Measurements from ENCODE around the gene NFKBIE. TPM values are rescaled to one million over a fixed set of nuclear protein-coding genes. Genes with fewer than 3 reads are reported as not detected.

The NFKBIE gene
- total RNA-seq, 1 experiment from 2014 or later: 6.0 TPM

- peak overlapping the region; percentile 99 for H3K27ac Mint-ChIP-seq (ENCODE audit: low read depth, unreplicated experiment)
- no peaks in the 10 kb centered on the region for H3K27me3 Mint-ChIP-seq (ENCODE audit: insufficient read depth, unreplicated experiment)
- H3K4me3 Mint-ChIP-seq (ENCODE audit: unreplicated experiment): peak overlapping the region; percentile 95
- peak; percentile 55 for DNase-seq (ENCODE audit: unreplicated experiment)
- H3K9me3 Mint-ChIP-seq (ENCODE audit: unreplicated experiment): no peaks in the 10 kb centered on the region
- CTCF ChIA-PET: interaction anchor here (0.5 to 3.6 kb wide), 9 partner anchors 9 to 740 kb away, joined by 3 to 15 read pairs (median 8); partner anchors contain the start of gene SLC35B2
- H3K36me3 Mint-ChIP-seq (ENCODE audit: insufficient read depth, unreplicated experiment): peaks cover 62% of the 10 kb centered on the region
- H3K4me1 Mint-ChIP-seq (ENCODE audit: insufficient read depth, unreplicated experiment): peaks cover 38% of the 10 kb centered on the region
- TSS peak; percentile 47 for BruUV-seq (replicated peaks)
- intact Hi-C loops (cut with micrococcal nuclease): loop anchor here (2.0 to 10.0 kb wide), 2 partner anchors 75 to 473 kb away; partner anchors contain the start of gene VEGFA
- POLR2A ChIA-PET: interaction anchor here (0.6 to 5.0 kb wide), 31 partner anchors 8 to 820 kb away, joined by 3 to 121 read pairs (median 4); partner anchors contain the start of genes AARS2, ABCC10, CDC5L and GTPBP2
- no peak for TF ChIP-seq CTCF (IDR thresholded peaks at IDR 0.05; ENCODE audit: unreplicated experiment)
These were observed 17.7 kb downstream of the NFKBIE start for GRCh38 chr6:44247338-44248302.

DNA sequence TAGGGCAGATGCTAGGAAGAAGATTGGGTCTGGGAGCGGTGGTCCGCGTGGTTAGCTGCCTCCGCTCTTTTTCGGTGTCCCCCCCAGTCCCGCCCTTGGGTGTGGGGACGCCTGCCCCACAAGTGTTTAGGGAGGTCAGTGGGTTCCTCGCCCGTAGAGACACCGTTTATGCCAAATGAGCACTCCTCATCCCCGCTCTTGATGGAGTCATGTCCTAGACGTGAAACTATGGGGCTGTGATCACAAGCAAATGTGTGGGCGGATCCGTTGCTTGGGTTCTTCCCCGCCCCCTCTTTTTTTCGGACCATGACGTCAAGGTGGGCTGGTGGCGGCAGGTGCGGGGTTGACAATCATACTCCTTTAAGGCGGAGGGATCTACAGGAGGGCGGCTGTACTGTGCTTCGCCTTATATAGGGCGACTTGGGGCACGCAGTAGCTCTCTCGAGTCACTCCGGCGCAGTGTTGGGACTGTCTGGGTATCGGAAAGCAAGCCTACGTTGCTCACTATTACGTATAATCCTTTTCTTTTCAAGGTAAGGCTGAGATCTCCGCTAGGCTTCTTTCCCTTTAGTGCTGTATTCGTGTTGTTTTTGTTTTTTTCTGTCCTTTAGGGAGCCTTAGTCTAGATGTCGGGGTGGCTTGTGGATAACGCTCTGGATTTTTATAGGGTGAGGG is 18.6 kb downstream of the NFKBIE start, which contains the start of gene HSP90AB1:
Gene HSP90AB1, plus strand, starts transcription at position 439 of the 675 bp plus-strand sequence. CDS start 1,529 bp downstream, outside the sequence.
- no peak for TF ChIP-seq CTCF (IDR thresholded peaks at IDR 0.05; ENCODE audit: unreplicated experiment)
- CTCF ChIA-PET: interaction anchor here (0.7 to 3.6 kb wide), 8 partner anchors 9 to 602 kb away, joined by 3 to 16 read pairs (median 12); partner anchors contain the start of gene SLC35B2
- DNase-seq (ENCODE audit: unreplicated experiment): peak; percentile 98
- no peaks in the 10 kb centered on the region for H3K9me3 Mint-ChIP-seq (ENCODE audit: unreplicated experiment)
- POLR2A ChIA-PET: interaction anchor here (0.5 to 5.0 kb wide), 29 partner anchors 9 to 1318 kb away, joined by 3 to 121 read pairs (median 5); partner anchors contain the start of genes AARS2, ABCC10, CDC5L and CNPY3
- peaks cover 35% of the 10 kb centered on the region for H3K4me1 Mint-ChIP-seq (ENCODE audit: insufficient read depth, unreplicated experiment)
- intact Hi-C loops (cut with micrococcal nuclease): loop anchor here (1.0 to 10.0 kb wide), 3 partner anchors 10 to 472 kb away; partner anchors contain the start of gene VEGFA
- TSS peak; percentile 31 for BruUV-seq (replicated peaks)
- peaks cover 54% of the 10 kb centered on the region for H3K36me3 Mint-ChIP-seq (ENCODE audit: insufficient read depth, unreplicated experiment)
- no peaks in the 10 kb centered on the region for H3K27me3 Mint-ChIP-seq (ENCODE audit: insufficient read depth, unreplicated experiment)
- H3K27ac Mint-ChIP-seq (ENCODE audit: low read depth, unreplicated experiment): peak within 1 kb of the TSS; percentile 99
- peak within 1 kb of the TSS; percentile 95 for H3K4me3 Mint-ChIP-seq (ENCODE audit: unreplicated experiment)

DNA sequence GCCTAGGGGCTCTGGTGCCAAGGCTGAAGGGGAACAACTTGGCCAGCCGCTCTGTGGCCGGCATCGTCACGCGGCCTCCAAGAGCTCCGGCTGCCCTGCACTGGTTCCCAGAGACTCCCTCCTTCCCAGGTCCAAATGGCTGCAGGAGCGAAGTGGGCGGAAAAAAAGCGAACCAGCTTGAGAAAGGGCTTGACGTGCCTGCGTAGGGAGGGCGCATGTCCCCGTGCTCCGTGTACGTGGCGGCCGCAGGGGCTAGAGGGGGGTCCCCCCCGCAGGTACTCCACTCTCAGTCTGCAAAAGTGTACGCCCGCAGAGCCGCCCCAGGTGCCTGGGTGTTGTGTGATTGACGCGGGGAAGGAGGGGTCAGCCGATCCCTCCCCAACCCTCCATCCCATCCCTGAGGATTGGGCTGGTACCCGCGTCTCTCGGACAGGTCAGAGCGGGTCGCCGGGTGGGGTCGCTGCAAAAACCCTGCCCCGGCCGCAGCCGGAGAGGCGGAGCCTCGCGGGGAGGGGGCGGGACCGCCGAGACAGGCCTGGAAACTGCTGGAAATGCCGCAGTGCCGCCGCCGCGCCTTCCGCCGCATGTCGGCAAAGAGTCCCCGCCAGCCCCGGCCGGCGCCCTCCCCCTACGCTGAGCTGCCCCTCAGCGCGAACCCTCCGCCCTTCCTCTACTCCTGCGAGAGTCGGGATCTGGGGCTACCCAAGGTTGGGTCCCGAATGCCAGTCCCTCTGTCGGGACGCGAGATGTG is 19.3 kb downstream of the NFKBIE start:
- Mint-ChIP-seq H3K4me1 (ENCODE audit: insufficient read depth, unreplicated experiment) (peaks cover 32% of the 10 kb centered on the region), H3K4me3 (ENCODE audit: unreplicated experiment) (peak overlapping the region; percentile 95), H3K27me3 (ENCODE audit: insufficient read depth, unreplicated experiment) (no peaks in the 10 kb centered on the region), H3K36me3 (ENCODE audit: insufficient read depth, unreplicated experiment) (peaks cover 47% of the 10 kb centered on the region), H3K9me3 (ENCODE audit: unreplicated experiment) (no peaks in the 10 kb centered on the region), H3K27ac (ENCODE audit: low read depth, unreplicated experiment) (peak overlapping the region; percentile 99)
- no TSS peak for BruUV-seq (replicated peaks)
- POLR2A ChIA-PET: interaction anchor here (0.5 to 5.0 kb wide), 28 partner anchors 10 to 1317 kb away, joined by 3 to 121 read pairs (median 6); partner anchors contain the start of genes AARS2, ABCC10, CDC5L and CNPY3
- CTCF ChIA-PET: interaction anchor here (0.6 to 3.6 kb wide), 12 partner anchors 9 to 601 kb away, joined by 3 to 16 read pairs (median 4); partner anchors contain the start of gene SLC35B2
- no peak for TF ChIP-seq CTCF (IDR thresholded peaks at IDR 0.05; ENCODE audit: unreplicated experiment)
- DNase-seq (ENCODE audit: unreplicated experiment): peak; percentile 89
- intact Hi-C loops (cut with micrococcal nuclease): loop anchor here (1.0 to 10.0 kb wide), 3 partner anchors 10 to 471 kb away; partner anchors contain the start of gene VEGFA
